Activated CD8-positive, alpha-beta T cell treated with anti-CD3 and anti-CD28 coated beads for 36 hours (primary cell): ENCODE measurements around the gene SBK3. TPM values are rescaled to one million over a fixed set of nuclear protein-coding genes. Genes with fewer than 3 reads are reported as not detected.
A peak's percentile ranks its signal among the peaks of the same experiment; 100 is the strongest.

Experiments
- ATAC-seq: fragments of 200-7000 bp; cut with Tn5 transposase; one replicate; pipeline ENCODE4 v1.10.0; 2021; ENCODE audit warnings: mild to moderate bottlenecking, moderate library complexity
- CTCF ChIA-PET: fragments of 350-600 bp; sonication (Branson Sonifier 250); formaldehyde crosslinking; loops from one replicate; lab custom pipeline; 2021; ENCODE audit warnings: antibody characterized with exemption; lab: Charles Lee
- POLR2A ChIA-PET: fragments of 350-600 bp; sonication (Branson Sonifier 250); formaldehyde crosslinking; loops from one replicate; lab custom pipeline; 2021; ENCODE audit warnings: antibody characterized with exemption; lab: Charles Lee
- DNase-seq: peaks from one replicate; pipeline ENCODE4 v3.0.0-alpha.2; 2020
- H3K27ac Mint-ChIP-seq: one replicate; pipeline ENCODE4 v1.8.0; 2021; ENCODE audit warnings: mild to moderate bottlenecking, mixed read lengths
- H3K27me3 Mint-ChIP-seq: one replicate; pipeline ENCODE4 v1.8.0; 2021; ENCODE audit warnings: mixed read lengths
- H3K36me3 Mint-ChIP-seq: one replicate; pipeline ENCODE4 v1.8.0; 2021; ENCODE audit warnings: low read depth, mixed read lengths
- H3K4me1 Mint-ChIP-seq: one replicate; pipeline ENCODE4 v1.8.0; 2021; ENCODE audit warnings: low read depth, mixed read lengths
- H3K4me3 Mint-ChIP-seq: one replicate; pipeline ENCODE4 v1.8.0; 2021; ENCODE audit warnings: mild to moderate bottlenecking, moderate library complexity, mixed read lengths
- H3K9me3 Mint-ChIP-seq: one replicate; pipeline ENCODE4 v1.8.0; 2021; ENCODE audit warnings: mixed read lengths
- CTCF ChIP-seq: fragments of 200-600 bp; IDR thresholded peaks from one replicate; pipeline ENCODE4 v1.8.0; 2022; ENCODE audit warnings: antibody characterized with exemption, mild to moderate bottlenecking
- intact Hi-C: fragments of 100-400 bp; cut with micrococcal nuclease; formaldehyde crosslinking; loops from one replicate; pipeline ENCODE4 v1.10.0; 2022
- total RNA-seq, 2 experiments: library from RNA; stranded (reverse); gene quantifications; one replicate each; pipeline ENCODE4 v1.2.3, GENCODE V29; 2021

The SBK3 gene
- total RNA-seq, 2 experiments from 2014 or later = not detected

DNA sequence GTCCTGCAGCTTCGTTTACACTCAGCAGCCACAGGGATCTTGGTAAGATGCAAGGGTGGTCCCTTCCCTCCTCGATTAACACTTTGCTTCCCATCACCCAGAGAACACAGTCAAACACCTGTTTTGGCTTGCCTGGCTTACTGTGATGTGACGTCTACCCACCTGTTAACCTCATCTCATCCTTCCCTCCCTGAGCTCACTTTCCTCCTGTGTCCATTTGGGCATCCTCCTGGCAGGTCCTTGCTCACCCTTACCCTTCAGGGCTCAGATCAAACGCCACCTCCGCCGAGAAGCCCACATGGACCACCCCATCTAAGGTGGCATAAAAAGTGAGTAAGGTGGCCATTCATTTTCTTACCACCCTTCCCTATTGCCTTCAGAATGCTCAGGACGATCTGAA lies 44.8 kb upstream of the SBK3 start:
- Mint-ChIP-seq H3K4me1 (peaks cover 20% of the 10 kb centered on the region), H3K27me3 (no peaks in the 10 kb centered on the region), H3K4me3 (no peak overlapping the region), H3K27ac (no peak overlapping the region), H3K9me3 (peaks cover 2% of the 10 kb centered on the region), H3K36me3 (peaks cover 15% of the 10 kb centered on the region)
- intact Hi-C loops = no loop called here
- ChIA-PET POLR2A (no interaction called here), CTCF (no interaction called here)
- no peak for ATAC-seq
- no peak for DNase-seq
- no peak for TF ChIP-seq CTCF

GRCh38 chr19:55588738-55589137 lies 43.4 kb upstream of the SBK3 start:
- no peak for TF ChIP-seq CTCF
- intact Hi-C loops = no loop called here
- ATAC-seq (no peak), DNase-seq (no peak)
- Mint-ChIP-seq H3K4me3 (no peak overlapping the region), H3K4me1 (peaks cover 20% of the 10 kb centered on the region), H3K9me3 (no peaks in the 10 kb centered on the region), H3K27me3 (no peaks in the 10 kb centered on the region), H3K36me3 (peaks cover 7% of the 10 kb centered on the region), H3K27ac (no peak overlapping the region)
- ChIA-PET CTCF (no interaction called here), POLR2A (no interaction called here)

DNA sequence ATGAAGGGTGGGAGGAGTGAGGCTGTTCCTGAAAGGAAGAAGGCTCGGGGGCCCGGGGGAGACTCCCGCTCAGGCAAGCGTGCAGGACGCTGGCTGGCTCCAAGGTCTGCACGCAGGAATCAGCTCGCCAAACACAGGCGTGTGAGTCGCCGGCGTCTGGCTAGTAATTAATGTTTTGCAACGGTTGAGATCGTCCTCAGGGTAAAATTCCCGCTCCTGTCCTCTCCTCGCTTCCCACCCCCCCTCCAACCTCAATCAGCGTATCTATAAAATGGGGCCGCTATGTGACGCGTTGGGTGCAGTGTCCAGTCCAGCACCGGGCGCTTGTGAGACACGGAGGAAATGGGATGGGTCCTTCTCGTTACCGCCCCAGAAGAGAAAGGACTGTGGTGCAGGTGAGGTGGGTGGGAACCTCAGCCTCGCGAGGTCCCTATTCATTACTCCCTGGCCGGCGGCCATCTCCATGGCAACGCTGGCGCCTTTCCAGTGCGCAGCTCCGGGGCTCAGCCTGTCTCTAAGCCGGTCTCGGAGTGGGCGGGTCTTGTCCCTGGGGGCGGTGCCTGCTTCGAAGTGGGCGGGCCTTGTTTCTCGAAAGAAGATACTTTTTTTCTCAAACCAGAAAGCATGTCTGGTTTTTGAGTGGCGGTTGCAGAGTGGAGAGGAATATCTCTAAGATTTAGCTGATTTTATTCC lies 41.8 kb upstream of the SBK3 start:
- Mint-ChIP-seq H3K9me3 (no peaks in the 10 kb centered on the region), H3K4me1 (peaks cover 22% of the 10 kb centered on the region), H3K36me3 (peaks cover 4% of the 10 kb centered on the region), H3K4me3 (peak overlapping the region; percentile 76), H3K27me3 (no peaks in the 10 kb centered on the region), H3K27ac (peak overlapping the region; percentile 42)
- ChIA-PET CTCF (interaction anchor here (0.7 to 2.6 kb wide), 4 partner anchors 19 to 83 kb away, joined by 3 to 8 read pairs (median 4); partner anchors contain the start of gene ZNF865), POLR2A (interaction anchor here (1.0 kb wide), 1 partner anchor 9 kb away, joined by 3 read pairs; no protein-coding TSS in a partner anchor)
- ATAC-seq (peak; percentile 99), DNase-seq (peak; percentile 99)
- intact Hi-C loops = no loop called here
- no peak for TF ChIP-seq CTCF

DNA sequence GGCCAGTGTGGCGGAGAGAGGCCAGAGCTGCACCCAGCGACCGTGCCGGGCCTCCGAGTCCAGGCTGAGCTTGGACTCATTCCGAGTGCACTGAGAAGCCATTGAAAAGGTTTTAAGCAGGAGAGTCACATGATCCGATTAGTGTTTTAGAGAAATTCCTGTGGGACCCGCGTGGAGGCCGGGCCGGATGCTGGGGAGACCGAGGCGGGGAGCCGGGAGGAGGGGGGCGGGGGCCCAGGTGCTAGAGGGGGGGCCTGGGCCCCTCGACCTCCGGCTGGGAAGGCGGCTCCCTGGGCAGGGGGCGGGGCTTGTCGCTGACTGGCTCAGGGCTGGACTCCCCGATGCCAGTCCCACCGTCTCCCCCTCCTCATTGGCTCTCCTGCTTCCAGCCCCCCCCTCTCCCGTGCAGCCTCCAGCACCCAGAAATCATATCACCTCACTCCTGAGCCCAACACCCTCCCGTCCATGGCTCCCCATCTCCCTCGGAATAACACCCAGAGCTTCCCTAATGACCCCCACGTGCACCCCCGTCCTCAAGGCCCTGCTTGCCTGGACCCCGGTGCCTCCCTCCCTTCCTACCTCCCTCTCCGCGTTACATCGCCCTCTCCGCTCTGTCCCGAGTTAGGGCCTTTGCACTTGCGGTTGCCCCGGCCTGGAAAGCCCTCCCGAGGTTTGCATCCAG lies 40.5 kb upstream of the SBK3 start:
- POLR2A ChIA-PET = interaction anchor here (0.8 to 1.3 kb wide), 4 partner anchors 10 to 98 kb away, joined by 3 to 4 read pairs (median 4); partner anchors contain the start of gene FIZ1
- no peaks in the 10 kb centered on the region for H3K36me3 Mint-ChIP-seq
- H3K4me3 Mint-ChIP-seq = peak overlapping the region; percentile 76
- ATAC-seq (peak; percentile 26), DNase-seq (peak; percentile 61)
- intact Hi-C loops = no loop called here
- H3K4me1 Mint-ChIP-seq = peaks cover 32% of the 10 kb centered on the region
- no peak overlapping the region for H3K27ac Mint-ChIP-seq
- CTCF ChIA-PET = interaction anchor here (0.8 to 2.6 kb wide), 5 partner anchors 13 to 118 kb away, joined by 3 to 8 read pairs (median 4); no protein-coding TSS in a partner anchor
- TF ChIP-seq CTCF = no peak
- H3K27me3 Mint-ChIP-seq = no peaks in the 10 kb centered on the region
- H3K9me3 Mint-ChIP-seq = no peaks in the 10 kb centered on the region
